Kidney (tissue), 14 donors: ENCODE measurements around the gene CUX1. TPM values are rescaled to one million over a fixed set of nuclear protein-coding genes. Genes with fewer than 3 reads are reported as not detected.
A peak's percentile ranks its signal among the peaks of the same experiment; 100 is the strongest.

Experiments used
- DNase-seq, 5 donors: peaks; one replicate each; pipeline ENCODE4 v3.0.0-alpha.2; 2013 to 2020
- FAIRE-seq: peaks from 2 replicates; lab custom pipeline; 2012; peaks lifted over from hg19 to GRCh38; lab: Jason Lieb, UNC
- H3K27ac ChIP-seq, 2 donors: one replicate each; pipeline ENCODE4 v1.7.0; 2013; ENCODE audit warnings: low read depth in 2 of 2, low read length in 2 of 2, inconsistent platforms in 1 of 2
- H3K27me3 ChIP-seq: one replicate; pipeline ENCODE4 v1.7.1; 2013; ENCODE audit warnings: low read length, inconsistent platforms; ENCODE audit not compliant: control insufficient read depth, insufficient read depth
- H3K36me3 ChIP-seq, 3 donors: one replicate each; pipeline versions ENCODE4 v1.7.0 to v1.7.1; 2013; ENCODE audit warnings: low read length in 3 of 3, control low read depth in 1 of 3, inconsistent platforms in 1 of 3; ENCODE audit not compliant: insufficient read depth in 3 of 3, control insufficient read depth in 2 of 3
- H3K4me1 ChIP-seq, 3 donors: one replicate each; pipeline versions ENCODE4 v1.7.0 to v1.7.1; 2013; ENCODE audit warnings: low read length in 3 of 3, inconsistent platforms in 1 of 3, low read depth in 1 of 3; ENCODE audit not compliant: control insufficient read depth in 2 of 3, insufficient read depth in 2 of 3
- H3K4me3 ChIP-seq, 3 donors: one replicate each; pipeline versions ENCODE4 v1.7.0 to v1.8.1; 2013; ENCODE audit warnings: low read length in 3 of 3, control low read depth in 1 of 3, inconsistent platforms in 1 of 3
- H3K9ac ChIP-seq, 3 donors: one replicate each; pipeline versions ENCODE4 v1.7.0 to v1.7.1; 2013; ENCODE audit warnings: low read length in 3 of 3, control low read depth in 1 of 3, inconsistent platforms in 1 of 3
- H3K9me3 ChIP-seq, 3 donors: one replicate each; pipeline versions ENCODE4 v1.7.0 to v1.7.1; 2013; ENCODE audit warnings: low read length in 3 of 3, control low read depth in 1 of 3, inconsistent platforms in 1 of 3; ENCODE audit not compliant: control insufficient read depth in 2 of 3, insufficient read depth in 1 of 3
- intact Hi-C: fragments of 100-400 bp; cut with DNase I; formaldehyde crosslinking; loops from one replicate; pipeline ENCODE4 v1.11.1; 2022
- polyA plus RNA-seq: library from polyadenylated mRNA; stranded (reverse); fragments of 350-450 nt; fragmentation: Illumina TruSeq; extraction: RNeasy Lipid Tissue Mini Kit (QIAGEN cat#74804); gene quantifications from one replicate; pipeline ENCODE4 v1.2.3, GENCODE V29; 2014; ENCODE audit warnings: low read depth, low replicate concordance; ENCODE audit not compliant: insufficient read depth
- total RNA-seq: library from RNA; stranded (reverse); fragmentation: NEBNext Ultra II Directional; extraction: Animal tissue kit (Norgen Biotek cat#: 25700); gene quantifications from one replicate; pipeline ENCODE4 v1.2.1, GENCODE V29; 2021
- TF ChIP-seq, protein P1 (sequence below): IDR thresholded peaks from 3 replicates; pipeline ENCODE4 v1.5.1; 2012; ENCODE audit warnings: mild to moderate bottlenecking, moderate library complexity, borderline replicate concordance; ENCODE audit not compliant: insufficient read depth; ENCODE audit errors: extremely low read depth
- donor health status: control.
- donor health status: control.
- donor health status: control.
- donor health status: control.
- donor health status: control.
- donor health status: DM: yes; HTN: yes; CAD: no.
- donor health status: Normal renal cell carcinoma (clear cell type).

CUX1 gene
- total and polyA plus RNA-seq, 2 donors from 2014 or later = 71.4 to 126 TPM

DNA sequence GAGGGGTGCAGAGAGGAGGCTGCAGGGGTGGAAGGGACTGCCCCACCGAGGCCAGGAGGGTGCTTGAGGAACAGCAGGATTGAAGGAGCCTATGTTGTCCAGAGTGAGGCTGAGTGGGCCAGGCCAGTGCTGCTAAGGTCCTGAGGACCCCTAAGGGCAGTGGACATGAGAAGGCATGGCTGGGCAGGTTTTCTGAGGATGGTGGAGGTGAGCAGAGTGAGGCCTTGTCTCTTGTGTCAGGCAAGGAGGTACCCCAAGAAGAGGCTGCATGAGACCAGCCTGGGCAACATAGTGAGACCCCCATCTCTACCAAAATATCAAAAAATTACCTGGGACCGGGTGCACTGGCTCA, 474.5 kb downstream of the CUX1 start:
- no peak overlapping the region for H3K9ac ChIP-seq
- DNase-seq = peak in 1 of 5 donors; percentile 30
- no peaks in the 10 kb centered on the region for H3K9me3 ChIP-seq
- intact Hi-C loops = no loop called here
- FAIRE-seq = no peak
- TF ChIP-seq, protein P1, sequence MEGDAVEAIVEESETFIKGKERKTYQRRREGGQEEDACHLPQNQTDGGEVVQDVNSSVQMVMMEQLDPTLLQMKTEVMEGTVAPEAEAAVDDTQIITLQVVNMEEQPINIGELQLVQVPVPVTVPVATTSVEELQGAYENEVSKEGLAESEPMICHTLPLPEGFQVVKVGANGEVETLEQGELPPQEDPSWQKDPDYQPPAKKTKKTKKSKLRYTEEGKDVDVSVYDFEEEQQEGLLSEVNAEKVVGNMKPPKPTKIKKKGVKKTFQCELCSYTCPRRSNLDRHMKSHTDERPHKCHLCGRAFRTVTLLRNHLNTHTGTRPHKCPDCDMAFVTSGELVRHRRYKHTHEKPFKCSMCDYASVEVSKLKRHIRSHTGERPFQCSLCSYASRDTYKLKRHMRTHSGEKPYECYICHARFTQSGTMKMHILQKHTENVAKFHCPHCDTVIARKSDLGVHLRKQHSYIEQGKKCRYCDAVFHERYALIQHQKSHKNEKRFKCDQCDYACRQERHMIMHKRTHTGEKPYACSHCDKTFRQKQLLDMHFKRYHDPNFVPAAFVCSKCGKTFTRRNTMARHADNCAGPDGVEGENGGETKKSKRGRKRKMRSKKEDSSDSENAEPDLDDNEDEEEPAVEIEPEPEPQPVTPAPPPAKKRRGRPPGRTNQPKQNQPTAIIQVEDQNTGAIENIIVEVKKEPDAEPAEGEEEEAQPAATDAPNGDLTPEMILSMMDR = no peak
- H3K4me1 ChIP-seq = peaks cover 0 to 8% (median 0%) of the 10 kb centered on the region in 3 donors
- no peak overlapping the region for H3K4me3 ChIP-seq
- no peaks in the 10 kb centered on the region for H3K36me3 ChIP-seq
- no peak overlapping the region for H3K27ac ChIP-seq
- H3K27me3 ChIP-seq = no peaks in the 10 kb centered on the region

DNA sequence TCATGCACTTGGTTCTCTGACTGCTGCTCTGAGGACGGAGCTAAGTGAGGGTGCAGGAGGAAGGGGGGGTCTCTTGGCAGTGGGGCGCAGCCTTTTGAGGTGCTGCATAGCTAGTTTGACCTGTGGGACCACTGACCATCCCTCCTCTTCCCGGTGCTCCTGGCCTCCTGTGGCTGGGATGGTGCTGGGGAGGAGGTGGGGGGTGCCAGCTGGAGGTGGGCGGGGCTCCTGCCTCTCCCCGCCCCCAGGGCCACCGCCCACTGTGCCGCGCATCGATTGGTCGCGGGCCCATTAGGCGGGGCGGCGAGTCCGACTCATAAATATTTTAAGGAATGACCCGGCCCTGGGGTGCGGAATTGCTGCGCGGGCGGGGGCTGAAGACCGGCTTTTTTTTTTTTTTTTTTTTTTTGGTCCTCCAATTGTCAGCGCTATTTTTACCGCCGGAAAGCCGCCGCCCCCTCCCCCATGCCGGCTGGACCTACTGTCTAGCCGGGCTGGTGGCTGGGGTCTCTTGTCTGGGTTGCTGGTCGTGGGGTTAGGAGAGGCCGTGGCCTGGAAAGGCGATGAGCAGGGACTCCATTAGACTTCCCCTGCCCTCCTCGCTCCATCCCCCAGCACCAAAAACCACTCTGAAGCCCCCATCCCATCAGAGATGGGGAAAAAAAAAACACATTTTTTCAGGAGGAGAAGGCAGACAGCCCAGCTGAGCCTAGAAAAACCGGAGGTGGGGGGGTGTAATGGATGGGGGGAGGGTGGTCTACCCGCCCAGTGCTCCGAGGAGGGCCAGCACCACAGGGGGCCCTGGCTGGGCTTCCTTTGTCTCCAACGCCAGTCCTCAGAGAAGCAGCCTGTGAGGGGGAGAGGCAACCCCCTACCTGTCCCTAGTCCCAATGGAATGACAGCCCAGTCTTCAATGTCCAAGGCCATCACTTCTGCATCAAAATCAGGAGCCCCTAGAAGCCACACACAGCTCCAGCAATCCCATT, 475.7 kb downstream of the CUX1 start:
- intact Hi-C loops = no loop called here
- Histone ChIP-seq H3K27me3 (no peaks in the 10 kb centered on the region), H3K36me3 (no peaks in the 10 kb centered on the region), H3K9ac (no peak overlapping the region), H3K4me1 (peaks cover 0 to 3% (median 0%) of the 10 kb centered on the region in 3 donors), H3K27ac (no peak overlapping the region), H3K4me3 (no peak overlapping the region), H3K9me3 (no peaks in the 10 kb centered on the region)
- DNase-seq (peak in 1 of 5 donors; percentile 49), FAIRE-seq (no peak)
- TF ChIP-seq, protein P1 = no peak

DNA sequence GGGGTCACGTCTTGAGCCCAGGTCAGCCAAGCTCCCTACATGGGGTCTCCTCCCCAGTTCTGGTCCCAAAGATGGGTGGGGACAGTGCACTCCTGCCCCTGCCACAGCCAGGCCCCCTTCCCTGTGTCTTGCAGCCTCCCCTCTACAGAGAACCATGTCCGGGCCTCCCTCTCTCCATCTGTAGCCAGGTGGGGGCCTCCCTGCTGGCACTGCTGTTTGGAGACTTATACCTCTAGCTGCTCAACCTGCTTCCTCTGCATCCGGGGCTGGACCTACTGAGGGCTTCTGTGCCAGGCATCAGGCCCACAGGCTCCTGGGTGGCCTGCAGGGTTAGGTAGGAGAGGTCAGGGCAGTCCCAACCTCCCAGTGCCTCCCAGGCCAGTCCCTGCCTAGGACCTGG, 477.2 kb downstream of the CUX1 start:
- TF ChIP-seq, protein P1 = no peak
- intact Hi-C loops = no loop called here
- H3K36me3 ChIP-seq = no peaks in the 10 kb centered on the region
- DNase-seq (peak in 1 of 5 donors; percentile 39), FAIRE-seq (no peak)
- no peak overlapping the region for H3K4me3 ChIP-seq
- peaks cover 2% of the 10 kb centered on the region for H3K27me3 ChIP-seq
- H3K27ac ChIP-seq = no peak overlapping the region
- no peaks in the 10 kb centered on the region for H3K9me3 ChIP-seq
- H3K9ac ChIP-seq = no peak overlapping the region
- H3K4me1 ChIP-seq = no peaks in the 10 kb centered on the region
